Fibroblast of mammary gland (primary cell): ENCODE measurements around the gene HOXD11.

ENCODE experiments used
- DNase-seq: peaks from one replicate; pipeline ENCODE4 v3.0.0-alpha.2; 2010; ENCODE audit warnings: low read depth
- H3K4me3 ChIP-seq: 2 replicates; pipeline ENCODE4 v1.5.1; 2011; ENCODE audit warnings: low read depth, mild to moderate bottlenecking, low read length, moderate library complexity; ENCODE audit not compliant: control insufficient read depth
- CTCF ChIP-seq: conservative IDR thresholded peaks from 2 replicates; pipeline ENCODE4 v1.5.1; 2011; ENCODE audit warnings: low read depth, low read length, inconsistent platforms; ENCODE audit not compliant: control insufficient read depth, insufficient read depth

HOXD11 gene

GRCh38 chr2:176149481-176149938, 42.4 kb downstream of the HOXD11 start:
- no peak for TF ChIP-seq CTCF
- H3K4me3 ChIP-seq = no peak overlapping the region
- DNase-seq = no peak

- no peak overlapping the region for H3K4me3 ChIP-seq
- no peak for DNase-seq
- TF ChIP-seq CTCF = no peak
Measured at GRCh38 chr2:176149939-176150583, 43.0 kb downstream of the HOXD11 start.

- no peak for DNase-seq
- TF ChIP-seq CTCF = no peak
- no peak overlapping the region for H3K4me3 ChIP-seq
Measured at GRCh38 chr2:176150584-176151441, 43.7 kb downstream of the HOXD11 start.

GRCh38 chr2:176151442-176152287, 44.6 kb downstream of the HOXD11 start, which contains the start of gene HOXD4:
HOXD4 (plus strand) TSS chr2:176151550; CDS start chr2:176151634, 84 bp downstream.
- H3K4me3 ChIP-seq = peak within 1 kb of the TSS; percentile 41
- DNase-seq = no peak
- no peak for TF ChIP-seq CTCF

- H3K4me3 ChIP-seq = peak overlapping the region; percentile 41
- DNase-seq = no peak
- TF ChIP-seq CTCF = no peak
Measured at GRCh38 chr2:176152350-176153181, 45.5 kb downstream of the HOXD11 start.
